ENCODE measurements around the gene MS4A7.
A peak's percentile ranks its signal among the peaks of the same experiment; 100 is the strongest.

MS4A7 gene

GRCh38 chr11:60357771-60358170 lies 20.6 kb upstream of the MS4A7 start:
- Histone ChIP-seq H3K36me3 (ENCODE audit: low read length) (no peaks in the 10 kb centered on the region), H3K4me2 (ENCODE audit: low read depth, low read length, poor library complexity, severe bottlenecking) (peak overlapping the region; percentile 15), H3K9me2 (replicated peaks; ENCODE audit: insufficient read depth, low read length) (no peaks in the 10 kb centered on the region), H3K9me3 (ENCODE audit: insufficient read depth, low read length) (peaks cover 57% of the 10 kb centered on the region; the same call in 1 of the 2 replicates), H3K4me3 (ENCODE audit: insufficient read depth, low read length, poor library complexity, severe bottlenecking) (no peak overlapping the region), H4K20me1 (ENCODE audit: low read depth, low read length) (no peaks in the 10 kb centered on the region), H2AFZ (ENCODE audit: low read depth, low read length, severe bottlenecking) (no peak overlapping the region), H3K9ac (ENCODE audit: low read length) (no peak overlapping the region), H3F3A (ENCODE audit: insufficient read depth) (no peaks in the 10 kb centered on the region), H3K79me2 (ENCODE audit: insufficient read depth, low read length) (no peaks in the 10 kb centered on the region), H3K27me3 (ENCODE audit: low read length) (no peaks in the 10 kb centered on the region), H3K27ac (ENCODE audit: low read depth, low read length) (no peak overlapping the region; the same call in 1 of the 2 replicates)
- TF ChIP-seq CTCF (IDR thresholded peaks at IDR 0.05; ENCODE audit: insufficient read depth, low read length, poor library complexity, severe bottlenecking) (no peak), EZH2phosphoT487 (conservative IDR thresholded peaks at IDR 0.05; ENCODE audit: low read length) (no peak)

- Histone ChIP-seq H2AFZ (ENCODE audit: low read depth, low read length, severe bottlenecking) (no peak overlapping the region), H3K27ac (ENCODE audit: low read depth, low read length) (no peak overlapping the region), H3K27me3 (ENCODE audit: low read length) (no peaks in the 10 kb centered on the region), H3K4me3 (ENCODE audit: insufficient read depth, low read length, poor library complexity, severe bottlenecking) (no peak overlapping the region), H3K36me3 (ENCODE audit: low read length) (no peaks in the 10 kb centered on the region), H3K9me2 (replicated peaks; ENCODE audit: insufficient read depth, low read length) (no peaks in the 10 kb centered on the region), H3K4me2 (ENCODE audit: low read depth, low read length, poor library complexity, severe bottlenecking) (no peak overlapping the region), H3K9me3 (ENCODE audit: insufficient read depth, low read length) (peaks cover 35% of the 10 kb centered on the region; the same call in 1 of the 2 replicates), H4K20me1 (ENCODE audit: low read depth, low read length) (no peaks in the 10 kb centered on the region), H3F3A (ENCODE audit: insufficient read depth) (peaks cover 10% of the 10 kb centered on the region), H3K9ac (ENCODE audit: low read length) (no peak overlapping the region), H3K79me2 (ENCODE audit: insufficient read depth, low read length) (peaks cover 8% of the 10 kb centered on the region)
- TF ChIP-seq EZH2phosphoT487 (conservative IDR thresholded peaks at IDR 0.05; ENCODE audit: low read length), result no peak
- no peak for TF ChIP-seq CTCF (IDR thresholded peaks at IDR 0.05; ENCODE audit: insufficient read depth, low read length, poor library complexity, severe bottlenecking)
These were observed 17.7 kb upstream of the MS4A7 start for GRCh38 chr11:60360621-60361020.

GRCh38 chr11:60362241-60362640 lies 16.1 kb upstream of the MS4A7 start:
- Histone ChIP-seq H3K9me2 (replicated peaks; ENCODE audit: insufficient read depth, low read length) (no peaks in the 10 kb centered on the region), H2AFZ (ENCODE audit: low read depth, low read length, severe bottlenecking) (peak overlapping the region; percentile 88), H3K9ac (ENCODE audit: low read length) (no peak overlapping the region), H3F3A (ENCODE audit: insufficient read depth) (peaks cover 16% of the 10 kb centered on the region), H3K4me3 (ENCODE audit: insufficient read depth, low read length, poor library complexity, severe bottlenecking) (no peak overlapping the region), H3K4me2 (ENCODE audit: low read depth, low read length, poor library complexity, severe bottlenecking) (peak overlapping the region; percentile 9), H3K27me3 (ENCODE audit: low read length) (no peaks in the 10 kb centered on the region), H3K9me3 (ENCODE audit: insufficient read depth, low read length) (peaks cover 35% of the 10 kb centered on the region; the same call in 1 of the 2 replicates), H3K79me2 (ENCODE audit: insufficient read depth, low read length) (peaks cover 8% of the 10 kb centered on the region), H3K27ac (ENCODE audit: low read depth, low read length) (peak overlapping the region; percentile 85), H4K20me1 (ENCODE audit: low read depth, low read length) (no peaks in the 10 kb centered on the region), H3K36me3 (ENCODE audit: low read length) (no peaks in the 10 kb centered on the region)
- no peak for TF ChIP-seq CTCF (IDR thresholded peaks at IDR 0.05; ENCODE audit: insufficient read depth, low read length, poor library complexity, severe bottlenecking)
- no peak for TF ChIP-seq EZH2phosphoT487 (conservative IDR thresholded peaks at IDR 0.05; ENCODE audit: low read length)

Data from SU-DHL-6 (cell line).